Thoracic aorta (tissue), 2 donors: ENCODE results near the gene MYO18B. TPM values are rescaled to one million over a fixed set of nuclear protein-coding genes. Genes with fewer than 3 reads are reported as not detected.

Experiments
- ATAC-seq: fragments of 150-250 bp; one replicate; pipeline ENCODE4 v1.8.0; 2017; ENCODE audit warnings: low read depth; ENCODE audit not compliant: insufficient number of reproducible peaks, low FRiP score
- DNase-seq: peaks from one replicate; pipeline ENCODE4 v3.0.0-alpha.2; 2020; ENCODE audit warnings: low spot score
- H3K27ac ChIP-seq, 2 donors: fragments of 200-600 bp; sonication (generic); 1 replicate in 1 of 2; 2 replicates in 1 of 2; pipeline ENCODE4 v1.5.1; 2016; ENCODE audit warnings: mild to moderate bottlenecking in 2 of 2, moderate library complexity in 2 of 2
- H3K27me3 ChIP-seq: fragments of 200-600 bp; sonication (generic); replicated peaks from 2 replicates; pipeline ENCODE4 v1.6.0; 2016; ENCODE audit warnings: mild to moderate bottlenecking; ENCODE audit not compliant: insufficient read depth
- H3K36me3 ChIP-seq: fragments of 200-600 bp; sonication (generic); one replicate; pipeline ENCODE4 v1.5.1; 2016
- H3K4me1 ChIP-seq, 2 donors: fragments of 200-600 bp; sonication (generic); 1 replicate in 1 of 2; 2 replicates in 1 of 2; pipeline versions ENCODE4 v1.5.1 to v1.6.0; 2016; ENCODE audit warnings: low read depth in 2 of 2, mild to moderate bottlenecking in 1 of 2; ENCODE audit not compliant: control insufficient read depth in 1 of 2
- H3K4me3 ChIP-seq: fragments of 200-600 bp; sonication (generic); 2 replicates; pipeline ENCODE4 v1.5.1; 2016; ENCODE audit warnings: mild to moderate bottlenecking
- H3K9me3 ChIP-seq: fragments of 200-600 bp; sonication (generic); 2 replicates; pipeline ENCODE4 v1.5.1; 2016
- total RNA-seq, 2 donors: library from RNA; depleted of rRNA; stranded (reverse); fragments of >200 nt; gene quantifications; one replicate each; pipeline versions ENCODE4 v1.1.0 to v1.2.3, GENCODE V29; 2016
- TF ChIP-seq, protein P1 (sequence below): fragments of 200-600 bp; sonication (generic); IDR thresholded peaks from one replicate; pipeline ENCODE4 v1.5.1; 2019; ENCODE audit warnings: antibody characterized with exemption

MYO18B gene
- total RNA-seq, 2 donors from 2014 or later: 45.6 to 73.5 TPM

DNA sequence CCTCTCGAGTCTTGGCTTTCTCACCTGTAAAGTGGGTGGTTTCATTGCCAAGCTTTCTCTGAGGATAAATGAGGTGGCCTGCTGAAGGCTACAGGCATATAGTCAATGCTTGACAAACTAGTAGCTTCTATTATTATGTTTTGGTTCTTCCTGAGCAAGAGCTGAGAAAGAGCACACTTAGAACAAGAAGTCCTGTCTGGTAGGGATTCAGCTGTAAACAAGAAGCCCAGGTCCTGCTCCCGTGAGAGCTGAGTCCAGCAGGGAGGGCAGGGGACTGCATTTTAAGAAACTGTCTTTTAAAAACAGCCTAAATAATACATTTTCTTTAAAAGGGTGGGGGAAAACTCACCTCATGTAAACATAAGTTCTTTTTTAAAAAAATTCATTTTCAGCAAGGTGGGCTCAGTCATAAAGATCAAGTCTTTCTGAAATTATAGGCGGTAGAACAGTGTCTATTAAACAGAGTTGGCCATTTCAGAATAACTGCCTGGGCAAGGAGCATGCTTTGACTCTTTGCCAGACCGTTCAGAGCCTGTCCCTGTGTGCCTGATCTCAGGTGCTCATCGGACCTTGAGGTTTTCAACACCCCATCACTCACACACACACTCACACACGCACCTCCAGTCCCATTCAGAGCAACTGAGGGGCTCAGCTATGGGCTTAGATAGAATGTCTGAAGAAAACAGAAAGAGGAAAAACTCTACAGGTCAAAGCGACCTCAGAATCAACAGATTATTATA is 29.2 kb upstream of the MYO18B start:
- no peaks in the 10 kb centered on the region for H3K9me3 ChIP-seq
- no peak for DNase-seq
- H3K4me1 ChIP-seq: peaks cover 0 to 9% of the 10 kb centered on the region in 2 donors
- ATAC-seq: no peak
- H3K27me3 ChIP-seq: no peaks in the 10 kb centered on the region
- no peak overlapping the region for H3K4me3 ChIP-seq
- no peak overlapping the region for H3K27ac ChIP-seq
- H3K36me3 ChIP-seq: no peaks in the 10 kb centered on the region
- TF ChIP-seq, protein P1, sequence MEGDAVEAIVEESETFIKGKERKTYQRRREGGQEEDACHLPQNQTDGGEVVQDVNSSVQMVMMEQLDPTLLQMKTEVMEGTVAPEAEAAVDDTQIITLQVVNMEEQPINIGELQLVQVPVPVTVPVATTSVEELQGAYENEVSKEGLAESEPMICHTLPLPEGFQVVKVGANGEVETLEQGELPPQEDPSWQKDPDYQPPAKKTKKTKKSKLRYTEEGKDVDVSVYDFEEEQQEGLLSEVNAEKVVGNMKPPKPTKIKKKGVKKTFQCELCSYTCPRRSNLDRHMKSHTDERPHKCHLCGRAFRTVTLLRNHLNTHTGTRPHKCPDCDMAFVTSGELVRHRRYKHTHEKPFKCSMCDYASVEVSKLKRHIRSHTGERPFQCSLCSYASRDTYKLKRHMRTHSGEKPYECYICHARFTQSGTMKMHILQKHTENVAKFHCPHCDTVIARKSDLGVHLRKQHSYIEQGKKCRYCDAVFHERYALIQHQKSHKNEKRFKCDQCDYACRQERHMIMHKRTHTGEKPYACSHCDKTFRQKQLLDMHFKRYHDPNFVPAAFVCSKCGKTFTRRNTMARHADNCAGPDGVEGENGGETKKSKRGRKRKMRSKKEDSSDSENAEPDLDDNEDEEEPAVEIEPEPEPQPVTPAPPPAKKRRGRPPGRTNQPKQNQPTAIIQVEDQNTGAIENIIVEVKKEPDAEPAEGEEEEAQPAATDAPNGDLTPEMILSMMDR: no peak

DNA sequence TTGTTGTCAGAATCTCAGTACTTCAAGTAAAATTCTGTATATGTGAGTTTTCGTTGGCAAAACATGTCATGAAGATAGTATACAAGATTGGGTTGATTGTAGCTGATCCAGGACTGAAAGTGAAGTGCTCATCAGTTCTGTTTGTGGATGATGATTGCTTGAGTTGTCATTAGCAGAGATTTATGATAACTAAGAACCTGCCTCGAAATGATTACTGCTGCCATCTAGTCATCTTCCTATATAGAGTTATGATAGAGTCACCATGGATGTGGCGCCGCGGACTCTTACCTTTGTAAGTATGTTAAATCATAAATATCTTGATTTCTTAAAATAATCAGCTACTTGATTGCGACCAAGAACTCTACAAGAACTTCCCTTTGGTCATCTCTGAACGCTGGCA is 27.9 kb upstream of the MYO18B start:
- no peaks in the 10 kb centered on the region for H3K9me3 ChIP-seq
- H3K36me3 ChIP-seq: no peaks in the 10 kb centered on the region
- no peak overlapping the region for H3K4me3 ChIP-seq
- H3K4me1 ChIP-seq: peaks cover 0 to 16% of the 10 kb centered on the region in 2 donors
- H3K27ac ChIP-seq: no peak overlapping the region
- no peaks in the 10 kb centered on the region for H3K27me3 ChIP-seq
- ATAC-seq (no peak), DNase-seq (no peak)
- TF ChIP-seq, protein P1: no peak

DNA sequence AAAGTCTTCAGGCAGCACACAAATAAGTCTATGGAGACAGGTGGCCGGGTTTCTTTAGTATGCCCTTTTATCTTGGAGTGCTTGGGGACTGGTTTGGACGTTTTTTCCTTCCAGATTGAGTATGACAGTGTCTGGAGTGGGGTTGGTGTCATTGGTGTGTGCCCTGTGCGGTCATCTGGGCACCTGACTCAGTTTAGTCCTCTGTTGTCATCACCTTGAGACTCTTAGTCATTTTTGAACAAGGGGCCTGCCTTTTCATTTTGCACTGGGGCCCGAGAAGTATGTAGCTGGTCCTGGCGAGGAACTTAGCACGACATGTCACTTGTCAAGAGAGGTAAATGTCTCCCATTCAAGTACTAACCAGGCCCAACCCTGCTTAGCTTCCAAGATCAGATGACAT is 27.2 kb upstream of the MYO18B start:
- Histone ChIP-seq H3K4me3 (no peak overlapping the region), H3K4me1 (peaks cover 0 to 21% of the 10 kb centered on the region in 2 donors), H3K36me3 (no peaks in the 10 kb centered on the region), H3K27ac (no peak overlapping the region), H3K9me3 (no peaks in the 10 kb centered on the region), H3K27me3 (no peaks in the 10 kb centered on the region)
- ATAC-seq (no peak), DNase-seq (no peak)
- TF ChIP-seq, protein P1: no peak

DNA sequence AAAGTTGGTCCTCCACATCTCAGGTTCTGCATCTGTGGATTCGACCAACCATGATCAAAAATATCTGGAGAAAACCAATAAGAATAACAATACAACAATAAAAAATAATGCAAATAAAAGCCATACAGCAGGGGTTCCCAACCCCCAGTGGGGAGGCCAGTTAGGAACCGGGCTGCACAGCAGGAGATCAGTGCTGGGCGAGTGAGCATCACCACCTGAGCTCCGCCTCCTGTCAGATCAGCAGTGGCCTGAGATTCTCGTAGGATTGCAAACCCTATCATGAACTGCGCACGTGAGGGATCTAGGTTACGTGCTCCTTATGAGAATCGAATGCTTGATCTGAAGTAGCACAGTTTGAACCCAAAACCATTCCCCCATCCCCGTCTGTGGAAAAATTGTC is 25.4 kb upstream of the MYO18B start:
- no peak for DNase-seq
- no peak for ATAC-seq

DNA sequence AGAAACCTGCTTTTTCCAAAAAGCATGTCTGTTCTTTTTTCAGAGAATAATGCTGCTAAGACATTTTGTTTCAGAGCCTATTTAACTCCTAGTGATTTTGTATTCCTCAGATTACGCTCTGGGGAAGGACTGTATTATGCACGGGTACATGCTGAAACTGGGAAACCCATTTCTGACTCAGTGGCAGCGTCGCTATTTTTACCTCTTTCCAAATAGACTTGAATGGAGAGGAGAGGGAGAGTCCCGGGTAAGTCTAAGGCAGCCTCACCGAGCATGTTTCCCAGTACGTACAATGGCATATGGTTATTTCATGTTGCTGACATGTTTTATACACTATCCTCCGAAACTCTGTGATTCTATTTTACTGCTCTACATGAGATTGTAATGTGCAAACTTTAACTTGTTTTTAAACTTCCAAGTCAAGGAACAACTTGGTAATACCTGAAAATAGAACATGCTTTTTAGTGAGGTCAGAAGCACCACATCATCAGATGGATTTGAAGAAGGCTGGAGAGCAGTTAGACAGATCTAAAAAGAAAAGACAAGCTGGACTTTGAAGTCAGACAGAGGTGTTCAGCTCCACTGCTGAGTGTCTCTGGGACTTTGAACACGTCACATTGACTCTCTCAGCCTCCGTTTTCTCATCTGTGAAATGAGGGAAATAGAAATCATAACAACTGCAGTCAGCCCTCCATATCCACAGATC is 23.7 kb upstream of the MYO18B start:
- peaks cover 0 to 21% of the 10 kb centered on the region in 2 donors for H3K4me1 ChIP-seq
- TF ChIP-seq, protein P1: no peak
- no peaks in the 10 kb centered on the region for H3K27me3 ChIP-seq
- H3K27ac ChIP-seq: peak overlapping the region; percentile 28 to 56
- H3K36me3 ChIP-seq: no peaks in the 10 kb centered on the region
- H3K9me3 ChIP-seq: no peaks in the 10 kb centered on the region
- ATAC-seq: peak; percentile 83
- H3K4me3 ChIP-seq: peak overlapping the region; percentile 37
- DNase-seq: no peak

More for the DNA sequence above, 25.4 kb upstream of the MYO18B start:
- no peaks in the 10 kb centered on the region for H3K27me3 ChIP-seq
- H3K27ac ChIP-seq: no peak overlapping the region
- no peaks in the 10 kb centered on the region for H3K36me3 ChIP-seq
- peaks cover 0 to 21% of the 10 kb centered on the region in 2 donors for H3K4me1 ChIP-seq
- H3K9me3 ChIP-seq: no peaks in the 10 kb centered on the region
- TF ChIP-seq, protein P1: no peak
- H3K4me3 ChIP-seq: no peak overlapping the region
